NCI-H1092 (cell line): ENCODE data around the gene GPR161.
A peak's percentile ranks its signal among the peaks of the same experiment; 100 is the strongest.
"Not testable (repeated sequence)": the region's sequence is repeated elsewhere in the genome, so short reads cannot be mapped to it uniquely, and the experiment has no call there.

Source experiments
- DNase-seq: peaks from one replicate; lab custom pipeline; 2025; lab: John Stamatoyannopoulos, UW

The GPR161 gene, protein sequence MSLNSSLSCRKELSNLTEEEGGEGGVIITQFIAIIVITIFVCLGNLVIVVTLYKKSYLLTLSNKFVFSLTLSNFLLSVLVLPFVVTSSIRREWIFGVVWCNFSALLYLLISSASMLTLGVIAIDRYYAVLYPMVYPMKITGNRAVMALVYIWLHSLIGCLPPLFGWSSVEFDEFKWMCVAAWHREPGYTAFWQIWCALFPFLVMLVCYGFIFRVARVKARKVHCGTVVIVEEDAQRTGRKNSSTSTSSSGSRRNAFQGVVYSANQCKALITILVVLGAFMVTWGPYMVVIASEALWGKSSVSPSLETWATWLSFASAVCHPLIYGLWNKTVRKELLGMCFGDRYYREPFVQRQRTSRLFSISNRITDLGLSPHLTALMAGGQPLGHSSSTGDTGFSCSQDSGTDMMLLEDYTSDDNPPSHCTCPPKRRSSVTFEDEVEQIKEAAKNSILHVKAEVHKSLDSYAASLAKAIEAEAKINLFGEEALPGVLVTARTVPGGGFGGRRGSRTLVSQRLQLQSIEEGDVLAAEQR

DNA sequence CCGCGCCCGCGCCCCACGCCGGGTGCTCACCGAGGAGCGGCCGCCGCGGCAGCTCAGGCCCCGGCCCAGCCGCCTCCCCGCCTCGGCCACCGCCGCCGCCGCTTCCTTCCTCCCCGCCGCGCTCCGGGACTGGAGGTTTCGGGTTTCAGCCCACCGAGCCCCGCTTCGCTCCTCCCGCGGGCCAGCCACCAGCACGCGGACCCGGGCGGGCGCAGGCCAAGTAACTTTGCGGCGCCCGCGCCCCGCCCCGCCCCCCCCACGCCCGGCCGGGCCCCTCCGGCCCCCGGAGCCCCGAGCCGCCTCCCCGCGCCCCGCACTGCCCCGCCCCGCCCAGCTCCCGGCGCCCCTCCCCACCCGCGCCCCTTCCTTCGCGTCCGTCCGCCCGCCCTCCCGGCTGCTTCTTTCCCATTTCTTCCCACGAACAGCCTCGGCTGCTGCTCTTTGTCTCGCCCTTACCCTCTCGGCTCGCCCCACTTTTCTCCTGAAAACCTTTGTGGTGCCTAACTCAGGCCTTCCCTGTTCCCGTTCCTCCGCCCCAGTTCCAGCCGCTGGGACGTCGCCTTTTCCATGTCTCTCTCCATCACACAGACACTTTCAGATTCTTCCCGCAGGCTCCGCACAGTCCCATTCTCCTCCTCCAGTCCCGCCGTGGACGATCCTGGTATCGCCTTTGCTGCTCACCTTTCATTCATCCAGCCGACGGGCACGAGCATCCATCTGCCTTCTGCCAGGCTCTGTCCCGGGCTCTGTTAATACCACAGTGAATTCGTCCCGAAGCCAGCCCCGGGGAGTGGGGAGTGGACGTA is at the start of gene GPR161:
GPR161 (minus strand) TSS at position 222 of the 806 bp plus-strand sequence. CDS start 32,080 bp downstream, outside the sequence.
- no peak for DNase-seq

DNA sequence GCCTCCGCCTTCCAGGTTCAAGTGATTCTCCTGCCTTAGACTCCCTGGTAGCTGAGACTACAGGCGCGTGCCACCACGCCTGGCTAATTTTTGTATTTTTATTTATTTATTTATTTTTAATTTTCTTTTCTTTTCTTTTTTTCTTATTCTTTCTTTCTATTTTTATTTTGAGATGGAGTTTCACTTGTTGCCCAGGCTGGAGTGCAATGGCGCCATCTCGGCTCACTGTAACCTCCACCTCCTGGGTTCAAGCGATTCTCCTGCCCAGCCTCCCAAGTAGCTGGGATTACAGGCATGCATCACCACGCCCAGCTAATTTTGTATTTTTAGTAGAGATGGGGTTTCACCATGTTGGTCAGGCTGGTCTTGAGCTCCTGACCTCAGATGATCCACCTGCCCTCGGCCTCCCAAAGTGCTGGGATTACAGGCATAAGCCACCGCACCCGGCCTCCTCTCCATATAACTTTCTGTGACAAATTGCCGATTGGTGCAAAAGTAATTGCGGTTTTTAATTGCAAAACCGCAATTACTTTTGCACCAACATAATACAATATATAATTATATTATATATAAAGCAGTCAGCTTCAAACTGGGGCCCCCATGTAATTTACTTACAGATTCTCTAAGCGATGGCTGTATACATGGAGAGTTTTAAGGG is 44.5 kb upstream of the GPR161 start:
- DNase-seq: not testable (repeated sequence)

DNA sequence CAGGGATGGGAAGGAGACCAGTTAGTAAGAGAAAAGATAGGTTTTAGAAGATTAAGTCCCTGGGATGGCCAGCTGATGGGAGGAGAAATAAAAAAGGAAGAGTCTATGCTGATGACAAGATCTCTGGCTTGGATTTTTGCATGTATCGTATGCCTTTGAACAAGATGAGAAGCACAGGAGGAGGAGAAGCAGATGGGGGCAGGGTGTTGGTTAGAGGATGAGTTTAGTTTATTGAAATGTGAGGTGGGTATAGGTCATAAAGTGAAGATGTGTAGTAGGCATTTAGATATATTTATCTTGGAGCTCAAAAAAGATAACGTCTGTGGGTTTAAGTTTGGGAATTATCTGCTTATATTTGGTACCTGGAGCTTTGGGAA is 43.4 kb upstream of the GPR161 start:
- no peak for DNase-seq

DNA sequence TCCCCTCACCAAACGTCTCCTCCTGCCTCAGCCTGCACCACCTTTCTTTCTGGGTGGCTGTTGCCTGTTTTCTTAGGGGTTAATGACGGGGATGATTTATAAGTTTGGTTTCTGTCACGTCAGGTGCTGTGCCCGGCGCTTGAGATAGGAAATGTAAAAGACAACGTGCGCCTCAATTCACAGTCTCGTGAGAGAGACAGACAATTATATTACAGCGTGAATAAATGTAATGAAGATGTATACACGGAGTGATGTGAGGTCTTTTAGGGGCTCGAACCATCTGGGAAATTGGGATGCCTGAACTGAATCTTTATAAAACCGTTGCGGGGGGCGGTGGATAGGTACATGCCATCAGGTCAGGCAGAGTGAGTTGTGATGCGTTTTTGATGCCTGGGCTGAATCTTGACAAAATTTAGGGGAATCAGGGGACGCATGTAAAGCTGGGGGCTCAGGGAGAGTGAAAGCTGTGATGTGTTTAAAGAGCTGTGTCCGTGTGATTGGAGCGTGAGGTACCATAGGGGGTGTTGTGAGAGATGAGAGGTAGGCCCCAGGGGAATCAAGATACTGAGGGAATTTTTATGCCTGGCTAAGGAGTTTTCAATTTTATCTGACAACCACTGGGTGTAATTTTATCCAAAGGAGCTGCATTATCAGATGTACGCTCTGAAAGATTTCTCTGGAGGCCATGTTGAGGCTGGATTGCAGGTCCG is 42.9 kb upstream of the GPR161 start:
- DNase-seq: no peak

DNA sequence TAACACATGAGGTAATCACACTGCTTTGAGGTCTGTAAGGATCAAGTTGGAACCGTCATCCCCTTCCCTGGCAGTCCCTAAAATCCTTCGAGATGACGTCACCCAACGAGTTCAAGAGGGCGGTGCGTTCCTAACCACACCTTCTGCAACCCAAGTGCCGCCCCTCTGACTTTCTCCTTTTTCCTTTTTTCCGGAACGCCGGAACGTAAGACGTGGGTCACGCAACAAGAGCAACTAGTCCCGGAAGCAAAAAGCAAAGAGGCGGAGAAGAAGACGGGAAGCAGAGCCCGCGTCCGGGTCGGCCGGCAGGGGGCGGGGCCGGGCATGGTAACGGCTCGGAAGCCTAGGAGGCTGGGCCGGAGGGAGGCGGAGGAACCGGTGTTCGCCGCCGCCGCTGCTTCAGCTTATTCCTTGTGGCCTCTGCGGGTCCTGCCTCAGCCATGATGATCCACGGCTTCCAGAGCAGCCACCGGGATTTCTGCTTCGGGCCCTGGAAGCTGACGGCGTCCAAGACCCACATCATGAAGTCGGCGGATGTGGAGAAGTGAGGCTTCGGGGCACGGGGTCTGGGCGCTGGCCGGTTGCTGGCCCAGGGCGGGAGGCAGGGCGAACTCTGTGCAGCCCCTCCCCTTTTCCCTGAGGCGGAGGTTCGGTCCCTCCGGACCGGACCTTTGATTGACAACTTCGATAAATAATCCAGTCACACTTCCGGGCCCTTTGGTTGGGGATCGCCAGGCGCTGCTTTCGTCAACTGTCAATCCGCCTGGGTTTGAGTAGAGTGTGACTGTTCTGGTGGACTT is 42.1 kb upstream of the GPR161 start, which contains the start of gene TIPRL:
TIPRL (plus strand) TSS at position 325 of the 800 bp plus-strand sequence; CDS start at position 441, 116 bp downstream.
- peak; percentile 97 for DNase-seq

DNA sequence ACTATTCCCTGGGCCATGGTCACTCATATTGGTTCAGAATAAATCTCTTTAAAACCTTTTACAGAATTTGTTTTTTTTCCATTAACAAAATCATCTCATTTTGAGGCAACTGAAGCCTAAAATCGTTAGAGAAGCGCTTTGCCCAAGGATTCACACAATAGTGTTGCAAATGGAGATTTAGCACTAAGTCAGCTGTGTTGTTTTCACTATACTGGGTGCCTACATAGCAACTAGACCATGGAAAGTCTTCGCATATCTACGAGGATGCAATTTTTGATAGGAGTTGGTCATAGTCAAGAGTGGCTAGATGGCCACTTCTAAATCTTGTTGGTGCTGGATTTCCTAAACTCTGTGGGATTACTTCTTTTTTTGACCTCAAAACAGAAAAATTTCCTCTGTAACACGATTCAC is 41.5 kb upstream of the GPR161 start:
- no peak for DNase-seq

DNA sequence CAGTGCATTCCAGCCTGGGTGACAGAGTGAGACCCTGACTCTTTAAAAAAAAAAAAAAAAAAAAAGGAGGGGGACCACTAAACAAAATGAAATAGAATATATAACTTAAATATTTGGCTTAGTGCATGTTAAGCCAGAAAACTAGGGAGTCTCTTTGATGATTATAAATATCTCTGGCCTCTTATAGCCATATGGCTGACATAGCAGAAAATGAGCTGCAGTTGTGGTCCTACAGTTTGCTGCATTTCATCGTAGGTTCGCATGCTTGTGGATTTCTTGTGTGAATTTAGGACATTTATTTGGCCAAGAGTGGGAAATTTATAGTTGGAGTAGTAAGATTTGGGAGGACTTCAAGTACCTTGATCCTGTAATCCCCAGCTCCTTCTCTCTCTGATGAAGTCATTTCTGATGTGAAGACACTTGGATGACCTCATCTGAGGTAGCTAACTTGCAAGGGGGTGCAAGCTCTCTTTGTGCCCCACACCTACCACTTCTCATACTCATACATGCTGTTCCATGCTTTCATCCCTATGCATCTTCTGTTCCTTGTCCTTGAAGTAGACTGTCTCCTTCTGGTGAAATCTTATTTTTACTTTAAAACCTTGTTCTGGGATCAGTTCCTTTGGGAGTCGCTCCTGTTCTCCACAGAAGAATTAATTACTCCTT is 35.7 kb upstream of the GPR161 start:
- DNase-seq: no peak

DNA sequence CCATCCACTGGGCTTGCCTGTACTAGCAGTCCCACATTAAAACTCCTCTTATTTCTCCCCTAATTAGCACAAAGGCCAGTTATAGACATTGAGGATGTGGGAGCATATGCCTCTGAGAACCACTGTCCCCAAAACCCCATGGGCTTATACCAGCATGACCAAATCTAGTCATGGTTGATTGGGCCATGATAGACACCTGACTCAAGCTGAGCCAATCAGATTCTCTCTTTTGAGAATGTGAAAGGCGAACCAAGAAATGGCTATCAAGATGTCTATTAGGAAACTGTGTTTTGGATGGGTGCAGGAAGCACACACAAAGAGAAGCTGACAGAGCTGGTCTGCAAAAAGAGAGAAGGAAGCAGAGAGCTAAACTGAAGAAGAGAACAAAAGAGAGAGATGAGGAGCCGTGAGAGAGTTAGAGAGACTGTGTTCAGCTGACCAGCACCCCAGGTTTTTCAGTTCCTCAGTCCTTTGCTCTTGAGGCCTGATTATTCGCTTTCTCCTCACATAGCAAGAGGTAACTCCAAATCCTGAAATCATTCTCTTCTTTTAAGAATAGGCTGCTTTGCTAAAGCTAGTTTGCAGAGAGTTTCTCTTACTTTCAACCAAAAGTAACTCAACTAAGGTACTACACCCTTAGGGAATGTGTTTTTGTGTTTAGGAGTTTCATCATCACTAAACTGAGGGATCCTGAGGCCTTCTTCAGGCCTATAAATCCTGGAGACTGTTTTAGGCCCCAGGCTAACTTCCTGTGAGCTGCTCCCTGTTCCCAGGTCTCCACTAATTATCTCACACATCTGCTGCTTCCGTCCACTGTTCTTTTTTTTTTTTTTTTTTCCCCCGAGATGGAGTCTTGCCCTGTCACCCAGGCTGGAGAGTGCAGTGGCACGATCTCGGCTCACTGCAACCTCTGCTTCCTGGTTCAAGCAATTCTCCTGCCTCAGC is 34.1 kb upstream of the GPR161 start:
- no peak for DNase-seq

DNA sequence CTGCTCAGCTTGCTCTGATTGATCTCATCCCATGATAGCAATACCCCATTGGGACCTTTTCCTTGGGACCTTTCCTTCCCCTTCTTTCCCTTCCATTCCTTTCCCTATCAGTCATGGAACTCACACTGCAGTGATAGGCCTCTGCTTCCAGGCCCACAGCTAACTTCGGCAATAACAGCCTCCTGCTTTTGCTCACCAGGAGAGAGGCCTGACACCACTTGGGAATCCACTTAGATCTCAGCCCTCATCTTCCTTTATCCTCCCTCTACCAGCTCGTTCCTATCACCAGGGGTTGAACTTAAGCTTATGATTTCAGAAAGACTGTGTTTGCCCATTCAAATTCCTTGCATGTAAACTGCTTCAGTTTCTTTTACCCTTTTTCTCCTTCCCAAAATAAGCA is 31.1 kb upstream of the GPR161 start:
- no peak for DNase-seq

DNA sequence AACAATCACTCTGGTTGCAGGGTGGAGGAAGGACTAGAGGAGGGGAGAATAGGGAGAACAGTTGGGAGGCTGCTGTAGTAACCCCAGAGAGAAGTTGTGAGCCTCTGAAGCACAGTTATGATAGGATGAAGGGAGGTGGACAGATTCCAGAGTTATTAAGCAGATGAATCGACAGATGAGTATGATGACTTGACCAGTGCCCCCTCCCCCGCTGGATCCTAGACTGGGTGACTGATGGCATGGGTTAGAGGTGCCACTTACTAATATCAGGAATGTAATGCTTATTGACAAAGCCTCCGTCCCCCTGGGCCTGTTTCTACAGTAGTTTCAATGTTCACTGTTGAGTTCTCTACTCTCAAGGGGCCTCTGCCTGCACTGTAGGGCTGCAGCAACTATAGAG is 28.0 kb upstream of the GPR161 start:
- no peak for DNase-seq

DNA sequence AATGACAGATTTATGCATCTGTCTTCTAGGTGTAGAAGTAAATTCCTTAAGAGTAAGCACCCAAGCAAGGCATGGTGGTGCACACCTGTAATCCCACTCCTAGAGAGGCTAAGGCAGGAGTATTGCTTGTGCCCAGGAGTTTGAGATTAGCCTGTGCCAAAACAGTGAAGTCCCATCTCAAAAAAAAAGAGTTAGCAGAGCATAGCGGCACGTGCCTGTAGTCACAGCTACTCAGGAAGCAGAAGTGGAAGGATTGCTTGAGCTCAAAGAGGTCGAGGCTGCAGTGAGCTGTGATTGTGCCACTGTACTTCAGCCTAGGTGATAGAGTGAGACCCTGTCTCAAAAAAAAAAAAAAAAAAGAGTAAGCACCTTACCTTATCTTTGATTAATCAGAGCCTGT is 26.9 kb upstream of the GPR161 start:
- DNase-seq: no peak

DNA sequence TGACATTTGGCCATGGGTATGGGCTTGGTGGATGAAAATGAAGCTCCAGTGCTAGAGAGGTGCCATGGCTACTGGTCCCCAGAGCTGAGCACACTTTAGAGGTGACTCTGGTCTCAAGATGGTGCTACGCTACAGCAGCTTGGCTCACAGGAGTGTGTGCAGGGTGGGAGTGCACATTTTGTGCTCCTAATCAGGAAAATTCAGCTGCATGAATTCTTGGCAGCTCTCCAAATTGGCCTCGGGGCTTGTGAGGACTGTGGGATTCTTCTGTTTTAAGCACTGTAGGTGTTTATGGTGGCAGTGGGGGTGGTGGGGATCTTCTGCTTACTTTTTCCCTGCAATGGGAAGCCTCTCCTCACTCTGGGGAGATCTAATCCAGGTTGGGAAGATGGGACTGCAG is 24.7 kb upstream of the GPR161 start:
- no peak for DNase-seq

DNA sequence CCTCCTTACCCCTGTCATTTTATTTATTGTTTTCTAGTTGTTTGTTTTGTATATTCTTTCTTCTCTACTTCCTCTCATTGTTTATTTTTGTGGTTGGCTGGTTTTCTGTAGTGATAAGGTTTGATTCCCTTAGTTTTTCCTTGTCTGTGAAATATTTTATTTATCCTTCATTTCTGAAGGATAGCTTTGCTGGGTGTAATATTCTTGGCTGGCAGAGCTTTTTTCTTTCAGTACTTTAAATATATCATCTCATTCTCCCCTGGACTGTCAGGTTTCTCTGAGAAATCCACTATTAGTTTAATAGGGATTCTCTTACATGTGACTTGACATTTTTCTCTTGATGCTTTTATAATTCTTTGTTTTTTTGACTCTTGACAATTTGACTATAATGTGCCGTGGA is 23.2 kb upstream of the GPR161 start:
- DNase-seq: no peak

DNA sequence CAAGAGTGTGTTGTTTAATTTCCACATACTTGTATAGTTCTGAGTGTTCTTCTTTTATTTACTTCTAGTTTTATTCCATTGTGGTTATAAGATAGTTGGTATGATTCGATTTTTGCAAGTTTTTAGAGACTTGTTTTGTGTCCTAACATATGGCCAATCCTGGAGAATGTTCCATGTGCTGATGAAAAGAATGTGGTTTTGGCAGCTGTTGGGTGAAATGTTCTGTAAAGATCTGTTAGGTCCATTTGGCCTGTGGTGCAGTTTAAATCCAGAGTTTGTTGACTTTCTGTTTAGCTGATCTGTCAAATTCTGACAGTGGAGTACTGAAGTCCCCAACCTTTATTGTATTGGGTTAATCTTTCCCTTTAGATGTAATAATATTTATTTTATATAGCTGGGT is 22.5 kb upstream of the GPR161 start:
- DNase-seq: no peak

DNA sequence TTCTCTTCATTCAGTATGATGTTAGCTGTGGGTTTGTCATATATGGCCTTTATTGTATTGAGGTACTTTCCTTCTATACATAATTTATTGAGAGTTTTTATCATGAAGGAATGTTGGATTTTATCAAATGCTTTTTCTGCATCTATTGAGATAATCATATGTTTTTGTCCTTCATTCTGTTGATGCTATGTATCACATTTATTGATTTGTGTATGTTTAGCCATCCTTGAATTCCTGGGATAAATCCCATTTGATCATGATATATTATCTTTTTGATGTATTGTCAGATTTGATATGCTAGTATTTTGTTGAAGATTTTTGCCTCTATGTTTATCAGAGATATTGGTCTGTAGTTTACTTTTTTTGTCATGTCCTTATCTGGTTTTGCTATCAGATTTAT is 20.9 kb upstream of the GPR161 start:
- no peak for DNase-seq

DNA sequence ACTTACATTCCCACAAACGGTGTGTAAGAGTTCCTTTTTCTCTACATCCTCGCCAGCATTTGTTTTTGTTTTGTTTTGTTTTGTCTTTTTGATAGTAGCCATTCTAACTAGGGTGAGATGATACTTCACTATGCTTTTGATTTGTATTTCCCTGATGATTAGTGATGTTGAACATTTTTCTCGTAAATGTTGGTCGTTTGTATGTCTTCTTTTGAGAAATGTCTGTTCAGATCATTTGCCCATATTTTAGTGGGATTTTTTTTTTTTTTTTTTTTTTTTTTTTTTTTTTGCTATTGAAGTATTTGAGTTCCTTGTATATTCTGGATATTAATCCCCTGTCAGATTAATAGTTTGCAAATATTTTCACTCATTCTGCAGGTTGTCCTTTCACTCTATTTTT is 19.2 kb upstream of the GPR161 start:
- no peak for DNase-seq

DNA sequence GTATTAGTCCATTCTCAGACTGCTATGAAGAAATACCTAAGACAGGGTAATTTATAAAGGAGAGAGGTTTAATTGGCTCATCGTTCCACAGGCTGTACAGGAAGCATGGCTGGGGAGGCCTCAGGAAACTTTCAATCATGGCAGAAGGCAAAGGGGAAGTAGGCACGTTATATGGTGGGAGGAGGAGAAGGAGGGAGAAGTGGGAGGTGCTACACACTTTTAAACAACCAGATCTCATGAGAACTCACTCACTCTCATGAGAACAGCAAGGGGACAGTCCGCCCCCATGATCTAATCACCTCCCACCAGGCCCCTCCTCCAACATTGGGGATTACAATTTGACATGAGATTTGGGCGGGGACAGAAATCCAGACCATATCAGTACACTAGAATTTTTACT is 18.0 kb upstream of the GPR161 start:
- not testable (repeated sequence) for DNase-seq

DNA sequence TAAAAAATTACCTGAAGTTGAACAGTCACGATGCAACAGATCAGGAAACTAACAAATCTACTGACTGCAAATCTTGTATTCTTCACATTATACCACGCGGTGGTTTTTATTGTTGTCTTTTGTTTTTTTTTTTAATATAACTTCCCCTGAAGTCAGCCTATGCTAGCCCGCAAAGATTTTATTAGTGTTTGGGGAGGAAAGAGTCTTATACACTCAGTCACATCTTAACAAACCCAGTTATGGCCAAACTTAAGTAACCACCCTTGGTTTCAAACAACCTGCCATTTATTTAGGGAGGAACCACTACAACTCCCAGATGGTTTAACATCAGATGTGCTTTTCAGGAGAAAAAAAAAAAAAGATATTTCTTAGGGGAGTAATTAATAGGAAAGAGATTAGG is 15.2 kb upstream of the GPR161 start:
- no peak for DNase-seq

DNA sequence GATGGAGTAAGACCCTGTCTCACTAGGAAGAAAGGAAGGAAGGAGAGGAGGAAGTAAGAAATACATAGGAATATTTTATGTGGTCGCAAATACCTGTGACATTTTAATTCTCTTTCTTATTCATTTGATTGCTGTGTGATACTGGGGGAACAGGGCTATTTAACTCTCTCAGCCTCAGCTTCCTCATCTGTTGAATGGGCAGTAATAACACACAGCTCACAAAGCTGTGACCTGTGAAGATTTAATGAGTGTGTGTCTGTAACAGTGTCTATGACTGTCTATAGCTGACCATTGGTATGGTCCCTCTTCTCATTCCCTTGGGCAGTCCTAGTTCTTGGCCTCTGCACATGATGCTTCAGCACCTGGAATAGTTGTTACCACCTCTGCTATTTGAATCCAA is 13.6 kb upstream of the GPR161 start:
- no peak for DNase-seq
